HFF-Myc (cell line): ENCODE results near the gene RGR.
"Not testable (repeated sequence)": the region's sequence is repeated elsewhere in the genome, so short reads cannot be mapped to it uniquely, and the experiment has no call there.

ENCODE experiments used
- DNase-seq: peaks from one replicate; pipeline ENCODE4 v3.0.0-alpha.2; 2011; ENCODE audit warnings: low read depth; ENCODE audit errors: extremely low read depth
- H3K4me3 ChIP-seq: replicated peaks from 2 replicates; pipeline ENCODE4 v1.5.1; 2011; ENCODE audit warnings: low read depth, mild to moderate bottlenecking, control low read depth, low read length
- CTCF ChIP-seq: IDR thresholded peaks from 2 replicates; pipeline ENCODE4 v1.5.1; 2012; ENCODE audit warnings: mild to moderate bottlenecking, low read depth, low read length, control low read depth; ENCODE audit errors: missing control alignments

Gene RGR

GRCh38 chr10:84265418-84265817 is 20.6 kb downstream of the RGR start:
- TF ChIP-seq CTCF: no peak
- H3K4me3 ChIP-seq: no peak overlapping the region
- DNase-seq: no peak

- DNase-seq: no peak
- peak; percentile 70 for TF ChIP-seq CTCF
- H3K4me3 ChIP-seq: no peak overlapping the region
Measured at GRCh38 chr10:84267503-84268126, 22.8 kb downstream of the RGR start.

GRCh38 chr10:84269162-84269561 is 24.3 kb downstream of the RGR start:
- DNase-seq: no peak
- TF ChIP-seq CTCF: no peak
- H3K4me3 ChIP-seq: no peak overlapping the region

GRCh38 chr10:84269773-84270172 is 24.9 kb downstream of the RGR start:
- TF ChIP-seq CTCF: no peak
- H3K4me3 ChIP-seq: no peak overlapping the region
- no peak for DNase-seq

GRCh38 chr10:84270708-84271107 is 25.9 kb downstream of the RGR start:
- no peak for TF ChIP-seq CTCF
- no peak overlapping the region for H3K4me3 ChIP-seq
- DNase-seq: no peak

- DNase-seq, H3K4me3 ChIP-seq: not testable (repeated sequence)
Measured at GRCh38 chr10:84279876-84280475, 35.1 kb downstream of the RGR start.

GRCh38 chr10:84286695-84287094 is 41.8 kb downstream of the RGR start:
- no peak overlapping the region for H3K4me3 ChIP-seq
- DNase-seq: no peak
- no peak for TF ChIP-seq CTCF
